ENCODE data around the gene SUPT3H. TPM values are rescaled to one million over a fixed set of nuclear protein-coding genes. Genes with fewer than 3 reads are reported as not detected.

The SUPT3H gene
- total RNA-seq, 6 experiments from 2014 or later: 0.95 to 2.8 (median 2.0) TPM

- ATAC-seq (no peak), DNase-seq (no peak)
- intact Hi-C loops (cut with DNase I): no loop called here
- TF ChIP-seq CTCF (IDR thresholded peaks at IDR 0.05) (no peak), POLR2A (IDR thresholded peaks at IDR 0.05) (no peak)
- Histone ChIP-seq H3K36me3 (no peaks in the 10 kb centered on the region), H3K27ac (no peak overlapping the region), H3K4me1 (no peaks in the 10 kb centered on the region), H3K4me3 (no peak overlapping the region), H3K9me3 (no peaks in the 10 kb centered on the region), H3K27me3 (no peaks in the 10 kb centered on the region)
- 40% methylated on average over 1 of the region's 1 CpG for WGBS (ENCODE audit: insufficient coverage, low coverage, low lambda C conversion rate, missing lambda C conversion rate)
Measured at GRCh38 chr6:45171380-45171779, 206.4 kb downstream of the SUPT3H start.

GRCh38 chr6:45170309-45170708 lies 207.4 kb downstream of the SUPT3H start:
- intact Hi-C loops (cut with DNase I): no loop called here
- WGBS (ENCODE audit: insufficient coverage, low coverage, low lambda C conversion rate, missing lambda C conversion rate): 95% methylated on average over 2 of the region's 2 CpGs
- Histone ChIP-seq H3K36me3 (no peaks in the 10 kb centered on the region), H3K27me3 (no peaks in the 10 kb centered on the region), H3K4me3 (no peak overlapping the region), H3K4me1 (no peaks in the 10 kb centered on the region), H3K27ac (no peak overlapping the region), H3K9me3 (no peaks in the 10 kb centered on the region)
- no peak for TF ChIP-seq POLR2A (IDR thresholded peaks at IDR 0.05)
- DNase-seq: no peak
- no peak for ATAC-seq

- 83% methylated on average over 2 of the region's 2 CpGs for WGBS (ENCODE audit: insufficient coverage, low coverage, low lambda C conversion rate, missing lambda C conversion rate)
Measured at GRCh38 chr6:45169815-45170214, 207.9 kb downstream of the SUPT3H start.

GRCh38 chr6:45163952-45164766 lies 213.6 kb downstream of the SUPT3H start:
- no peak overlapping the region for H3K27ac ChIP-seq

More at GRCh38 chr6:45169815-45170214, 207.9 kb downstream of the SUPT3H start:
- intact Hi-C loops (cut with DNase I): no loop called here
- H3K9me3 ChIP-seq: no peaks in the 10 kb centered on the region
- no peaks in the 10 kb centered on the region for H3K4me1 ChIP-seq
- H3K4me3 ChIP-seq: no peak overlapping the region
- H3K27me3 ChIP-seq: no peaks in the 10 kb centered on the region
- DNase-seq (no peak), ATAC-seq (no peak)
- no peak overlapping the region for H3K27ac ChIP-seq
- TF ChIP-seq POLR2A (IDR thresholded peaks at IDR 0.05): no peak
- TF ChIP-seq CTCF (IDR thresholded peaks at IDR 0.05): no peak
- H3K36me3 ChIP-seq: no peaks in the 10 kb centered on the region

More at GRCh38 chr6:45163952-45164766, 213.6 kb downstream of the SUPT3H start:
- no peak for TF ChIP-seq POLR2A (IDR thresholded peaks at IDR 0.05)
- TF ChIP-seq CTCF (IDR thresholded peaks at IDR 0.05): no peak
- no peaks in the 10 kb centered on the region for H3K36me3 ChIP-seq
- H3K9me3 ChIP-seq: no peaks in the 10 kb centered on the region
- ATAC-seq: no peak
- H3K4me3 ChIP-seq: no peak overlapping the region
- H3K4me1 ChIP-seq: no peaks in the 10 kb centered on the region
- DNase-seq: no peak
- no peaks in the 10 kb centered on the region for H3K27me3 ChIP-seq
- 76% methylated on average over 3 of the region's 3 CpGs for WGBS (ENCODE audit: insufficient coverage, low coverage, low lambda C conversion rate, missing lambda C conversion rate)
- intact Hi-C loops (cut with DNase I): no loop called here

Measured in right lobe of liver (tissue), 6 donors.